ENCODE results near the gene SNX30. TPM values are rescaled to one million over a fixed set of nuclear protein-coding genes. Genes with fewer than 3 reads are reported as not detected.

The SNX30 gene
- total RNA-seq, 1 experiment from 2014 or later, result 6.4 TPM

GRCh38 chr9:112750764-112751055 lies 150 bp downstream of the SNX30 start:
- ATAC-seq, result 0 out of 2 replicates have a peak, but pooled peaks have one; percentile 11
- Histone ChIP-seq H3K9me2 (replicated peaks; ENCODE audit: low read length) (no peaks in the 10 kb centered on the region), H3K27ac (ENCODE audit: low read length) (no peak overlapping the region), H3K4me1 (ENCODE audit: insufficient read depth, low read length) (peaks cover 44% of the 10 kb centered on the region), H3K9me3 (ENCODE audit: low read length) (no peaks in the 10 kb centered on the region), H3K4me3 (ENCODE audit: low read length) (peak overlapping the region; percentile 95), H3K27me3 (ENCODE audit: low read length) (no peaks in the 10 kb centered on the region), H3F3A (ENCODE audit: low read length, unreplicated experiment) (peaks cover 6% of the 10 kb centered on the region), H3K4me2 (ENCODE audit: low read length) (peak overlapping the region; percentile 99), H3K36me3 (ENCODE audit: low read depth, low read length) (no peaks in the 10 kb centered on the region), H3K79me2 (ENCODE audit: low read length) (peaks cover 31% of the 10 kb centered on the region), H4K20me1 (ENCODE audit: low read length) (no peaks in the 10 kb centered on the region), H2AFZ (ENCODE audit: low read length) (peak overlapping the region; percentile 79; the same call in 1 of the 2 replicates), H3K9ac (ENCODE audit: low read length) (peak overlapping the region; percentile 66; the same call in 1 of the 2 replicates)
- DNase-seq, result no peak
- BruUV-seq (replicated peaks), result no TSS peak
- ChIA-PET POLR2A (ENCODE audit: unreplicated experiment) (interaction anchor here (0.6 kb wide), 1 partner anchor 34 kb away, joined by 3 read pairs; no protein-coding TSS in a partner anchor), CTCF (no interaction called here)
- TF ChIP-seq EZH2 (IDR thresholded peaks at IDR 0.05; ENCODE audit: low read length, unreplicated experiment) (no peak), CTCF (conservative IDR thresholded peaks at IDR 0.05; ENCODE audit: low read depth, low read length) (no peak), EZH2phosphoT487 (IDR thresholded peaks at IDR 0.05; ENCODE audit: borderline replicate concordance, low read length) (no peak)
- intact Hi-C loops (cut with micrococcal nuclease), result loop anchor here (1.0 to 5.0 kb wide), 2 partner anchors 32 to 42 kb away; partner anchors contain the start of gene INIP

GRCh38 chr9:112751056-112751795 lies 666 bp downstream of the SNX30 start:
- Histone ChIP-seq H3F3A (ENCODE audit: low read length, unreplicated experiment) (peaks cover 9% of the 10 kb centered on the region), H2AFZ (ENCODE audit: low read length) (peak overlapping the region; percentile 79), H3K4me2 (ENCODE audit: low read length) (peak overlapping the region; percentile 99), H3K4me1 (ENCODE audit: insufficient read depth, low read length) (peaks cover 49% of the 10 kb centered on the region), H3K36me3 (ENCODE audit: low read depth, low read length) (no peaks in the 10 kb centered on the region), H3K79me2 (ENCODE audit: low read length) (peaks cover 37% of the 10 kb centered on the region), H3K9ac (ENCODE audit: low read length) (peak overlapping the region; percentile 66), H3K9me2 (replicated peaks; ENCODE audit: low read length) (no peaks in the 10 kb centered on the region), H3K27ac (ENCODE audit: low read length) (peak overlapping the region; percentile 47), H3K27me3 (ENCODE audit: low read length) (no peaks in the 10 kb centered on the region), H4K20me1 (ENCODE audit: low read length) (no peaks in the 10 kb centered on the region), H3K9me3 (ENCODE audit: low read length) (no peaks in the 10 kb centered on the region), H3K4me3 (ENCODE audit: low read length) (peak overlapping the region; percentile 95)
- CTCF ChIA-PET, result no interaction called here
- no peak for TF ChIP-seq EZH2phosphoT487 (IDR thresholded peaks at IDR 0.05; ENCODE audit: borderline replicate concordance, low read length)
- no peak for TF ChIP-seq EZH2 (IDR thresholded peaks at IDR 0.05; ENCODE audit: low read length, unreplicated experiment)
- TF ChIP-seq CTCF (conservative IDR thresholded peaks at IDR 0.05; ENCODE audit: low read depth, low read length), result no peak
- intact Hi-C loops (cut with micrococcal nuclease), result loop anchor here (1.0 to 5.0 kb wide), 2 partner anchors 33 to 41 kb away; partner anchors contain the start of gene INIP
- ATAC-seq, result peak; percentile 46
- BruUV-seq (replicated peaks), result no TSS peak
- POLR2A ChIA-PET (ENCODE audit: unreplicated experiment), result interaction anchor here (0.6 kb wide), 1 partner anchor 34 kb away, joined by 3 read pairs; no protein-coding TSS in a partner anchor
- peak; percentile 68 for DNase-seq
